ENCODE measurements around the gene GMCL2. TPM values are rescaled to one million over a fixed set of nuclear protein-coding genes. Genes with fewer than 3 reads are reported as not detected.

The GMCL2 gene
- total and polyA plus RNA-seq, 9 of the 15 experiments (the other 6 are each of a cell fraction or from before 2014, with no cell fraction given): 0.04 TPM; not detected in 8

GRCh38 chr5:178182158-178182876 is 4.9 kb downstream of the GMCL2 start (continued):
- TF ChIP-seq ATF6 (CRISPR knock-in tag; IDR thresholded peaks at IDR 0.05) (no peak), XRCC4 (IDR thresholded peaks at IDR 0.05; ENCODE audit: extremely low read depth, insufficient read depth, insufficient read length) (no peak), ESRRA (IDR thresholded peaks at IDR 0.05; ENCODE audit: borderline replicate concordance, low read depth) (no peak), SIN3A (IDR thresholded peaks at IDR 0.05; ENCODE audit: borderline replicate concordance in 2 of 2, control insufficient read depth in 1 of 2, low read depth in 2 of 2, low read length in 2 of 2) (no peak), SIN3B (IDR thresholded peaks at IDR 0.05; ENCODE audit: low read depth) (no peak), NR2C1 (IDR thresholded peaks at IDR 0.05) (no peak), NR2C1 (tag; IDR thresholded peaks at IDR 0.05) (no peak), PHTF2 (CRISPR knock-in tag; IDR thresholded peaks at IDR 0.05) (no peak), BRD4 (IDR thresholded peaks at IDR 0.05) (no peak), L3MBTL2 (IDR thresholded peaks at IDR 0.05) (0 out of 2 replicates have a peak, but pooled peaks have one; percentile 14), SIRT6 (IDR thresholded peaks at IDR 0.05; ENCODE audit: low read depth, low read length) (no peak), PML (IDR thresholded peaks at IDR 0.05; ENCODE audit: low read length) (peak; percentile 69; the same call in 1 of the 2 replicates), RBBP5 (IDR thresholded peaks at IDR 0.05; ENCODE audit: borderline replicate concordance, insufficient read depth, low read length, poor library complexity, severe bottlenecking) (no peak), ETS1 (conservative IDR thresholded peaks at IDR 0.05; ENCODE audit: control insufficient read depth, low read depth, low read length) (peak; percentile 62), SMARCC2 (IDR thresholded peaks at IDR 0.05; ENCODE audit: low read depth) (no peak), YBX1 (IDR thresholded peaks at IDR 0.05) (no peak), PRMT5 (CRISPR knock-in tag; IDR thresholded peaks at IDR 0.05) (no peak), ZNF764 (CRISPR knock-in tag; IDR thresholded peaks at IDR 0.05; ENCODE audit: low read depth) (no peak), SMAD4 (CRISPR knock-in tag; conservative IDR thresholded peaks at IDR 0.05) (peak; percentile 63; the same call in 1 of the 2 replicates), ZNF354B (CRISPR knock-in tag; IDR thresholded peaks at IDR 0.05) (no peak), ZNF184 (CRISPR knock-in tag; IDR thresholded peaks at IDR 0.05) (no peak), RNF2 (IDR thresholded peaks at IDR 0.05) (0 out of 2 replicates have a peak, but pooled peaks have one; percentile 23), GABPB1 (CRISPR knock-in tag; IDR thresholded peaks at IDR 0.05) (no peak), ZBTB17 (CRISPR knock-in tag; IDR thresholded peaks at IDR 0.05) (no peak), MEF2D (tag; conservative IDR thresholded peaks at IDR 0.05; ENCODE audit: low read depth) (no peak), ZFPM2 (CRISPR knock-in tag; IDR thresholded peaks at IDR 0.05) (no peak), HEY1 (CRISPR knock-in tag; IDR thresholded peaks at IDR 0.05; ENCODE audit: borderline replicate concordance) (no peak)

Measured in K562 (cell line).